Measurements from ENCODE around the gene ACBD4. TPM values are rescaled to one million over a fixed set of nuclear protein-coding genes. Genes with fewer than 3 reads are reported as not detected.

Gene ACBD4
- total RNA-seq, 4 donors from 2014 or later = 24.9 to 96.1 (median 38.6) TPM

DNA sequence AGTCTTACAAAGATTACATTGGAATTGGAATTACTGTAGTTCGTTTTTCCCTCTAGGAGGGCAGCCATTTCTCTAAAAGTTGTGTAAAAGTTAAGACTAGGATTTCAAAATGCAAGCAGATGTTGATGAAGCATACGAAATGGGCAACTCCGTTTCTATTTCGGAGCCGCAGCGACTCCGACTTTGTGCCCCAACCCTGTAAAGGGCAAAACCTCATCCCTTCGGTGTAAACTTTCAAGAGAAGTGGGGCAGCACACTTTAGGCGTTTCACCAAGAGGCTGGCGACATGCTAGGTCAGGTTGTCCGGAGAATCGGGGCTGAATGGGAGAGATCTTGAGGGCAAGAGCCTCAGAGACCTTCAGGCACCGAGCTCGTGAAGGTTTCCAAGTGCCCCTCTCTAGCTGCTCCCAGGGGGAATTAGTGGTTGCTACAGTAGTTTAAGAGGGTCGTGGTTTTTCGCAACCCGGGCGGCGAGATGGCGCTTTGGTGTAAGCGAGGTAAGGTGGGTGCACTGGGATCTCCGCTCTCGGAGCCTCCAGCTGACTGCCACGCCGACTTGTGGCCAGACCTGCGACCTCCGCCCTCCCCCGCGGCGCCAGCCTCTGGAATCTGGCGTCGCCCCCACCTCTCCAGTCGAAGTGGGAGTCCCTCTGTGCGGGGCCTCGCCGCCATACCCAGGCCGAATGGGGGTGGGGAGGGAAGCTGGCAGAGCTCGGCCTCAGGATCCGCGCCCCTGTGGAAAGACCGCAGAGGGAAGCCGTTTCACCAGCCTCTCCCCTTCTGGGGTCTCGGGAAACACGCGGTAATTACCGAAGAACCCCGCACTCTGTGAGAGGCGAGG lies 25.2 kb downstream of the ACBD4 start:
- in situ Hi-C loops (cut with MboI; ENCODE audit: low pct_ligation_motif_present in 1 of 4, low pct_unique_long_range_greater_than_20kb in 1 of 4, low sequenced_read_pairs in 3 of 4) = no loop called here
- peak overlapping the region; percentile 94 to 99 (median 98) for H3K27ac ChIP-seq
- intact Hi-C loops (cut with DNase I; ENCODE audit: low total_unique reads) = loop anchor here (2.0 kb wide), 1 partner anchor 14 kb away; no protein-coding TSS in a partner anchor
- no peaks in the 10 kb centered on the region for H3K27me3 ChIP-seq
- H3K4me3 ChIP-seq = peak overlapping the region; percentile 59 to 85 (median 75)
- peaks cover 19 to 48% (median 36%) of the 10 kb centered on the region in 4 donors for H3K4me1 ChIP-seq
- peak; percentile 67 for DNase-seq
- WGBS, 2 donors (ENCODE audit: low coverage in 1 of 2) = 0 to 1% methylated on average over 1 to 22 of the region's 48 CpGs
- peak in 1 of 3 donors; percentile 3 for TF ChIP-seq POLR2AphosphoS5 (IDR thresholded peaks at IDR 0.05)
- TF ChIP-seq, protein P1, sequence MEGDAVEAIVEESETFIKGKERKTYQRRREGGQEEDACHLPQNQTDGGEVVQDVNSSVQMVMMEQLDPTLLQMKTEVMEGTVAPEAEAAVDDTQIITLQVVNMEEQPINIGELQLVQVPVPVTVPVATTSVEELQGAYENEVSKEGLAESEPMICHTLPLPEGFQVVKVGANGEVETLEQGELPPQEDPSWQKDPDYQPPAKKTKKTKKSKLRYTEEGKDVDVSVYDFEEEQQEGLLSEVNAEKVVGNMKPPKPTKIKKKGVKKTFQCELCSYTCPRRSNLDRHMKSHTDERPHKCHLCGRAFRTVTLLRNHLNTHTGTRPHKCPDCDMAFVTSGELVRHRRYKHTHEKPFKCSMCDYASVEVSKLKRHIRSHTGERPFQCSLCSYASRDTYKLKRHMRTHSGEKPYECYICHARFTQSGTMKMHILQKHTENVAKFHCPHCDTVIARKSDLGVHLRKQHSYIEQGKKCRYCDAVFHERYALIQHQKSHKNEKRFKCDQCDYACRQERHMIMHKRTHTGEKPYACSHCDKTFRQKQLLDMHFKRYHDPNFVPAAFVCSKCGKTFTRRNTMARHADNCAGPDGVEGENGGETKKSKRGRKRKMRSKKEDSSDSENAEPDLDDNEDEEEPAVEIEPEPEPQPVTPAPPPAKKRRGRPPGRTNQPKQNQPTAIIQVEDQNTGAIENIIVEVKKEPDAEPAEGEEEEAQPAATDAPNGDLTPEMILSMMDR (IDR thresholded peaks at IDR 0.05) = peak in 4 of 5 experiments; percentile 7 to 42 (median 17)
- no peak for TF ChIP-seq POLR2A (IDR thresholded peaks at IDR 0.05)
- no peaks in the 10 kb centered on the region for H3K36me3 ChIP-seq
- H3K9me3 ChIP-seq = no peaks in the 10 kb centered on the region

DNA sequence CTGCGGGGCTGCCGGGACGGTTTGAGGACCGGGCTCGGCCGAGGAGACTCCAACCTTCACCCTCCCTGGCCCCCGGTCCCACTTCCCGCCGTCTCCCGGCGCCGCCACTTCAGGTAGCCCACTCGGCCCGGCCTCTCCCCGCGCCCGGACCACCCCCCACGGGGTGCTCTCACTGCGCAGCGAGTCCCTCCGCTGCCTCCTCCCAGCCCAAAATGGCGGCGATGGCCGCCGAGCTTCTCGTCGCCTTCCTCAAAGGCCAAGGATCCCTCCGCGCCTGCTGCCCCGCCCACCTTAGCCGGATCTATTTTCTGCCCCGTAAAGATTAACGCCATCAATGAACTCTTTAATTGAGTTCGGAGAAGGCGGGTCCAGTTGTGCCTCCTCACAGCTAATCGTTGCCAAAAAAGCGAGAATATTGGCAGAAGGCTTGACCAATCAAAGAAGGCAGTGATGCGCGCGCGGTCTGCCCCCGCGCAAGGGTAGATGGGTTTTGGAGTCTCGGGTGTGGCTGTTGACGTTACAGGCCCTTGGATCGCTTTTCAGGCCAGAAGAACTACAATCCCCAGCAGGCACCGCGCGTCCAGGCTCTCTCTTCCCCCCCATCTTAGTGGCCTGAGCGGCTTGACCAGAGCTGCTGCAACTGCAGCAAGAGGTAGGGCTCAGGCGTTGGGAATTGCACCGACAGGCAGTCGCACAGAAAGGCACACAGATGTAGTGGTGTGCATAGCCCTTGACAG lies 26.0 kb downstream of the ACBD4 start, which contains the start of gene HEXIM2:
Gene HEXIM2 (plus strand): TSS at position 588 of the 737 bp plus-strand sequence. CDS start 919 bp downstream, outside the sequence.
- peak; percentile 99 for DNase-seq
- H3K9me3 ChIP-seq = no peaks in the 10 kb centered on the region
- H3K27ac ChIP-seq = peak within 1 kb of the TSS; percentile 94 to 99 (median 98)
- intact Hi-C loops (cut with DNase I; ENCODE audit: low total_unique reads) (loop anchor here (2.0 kb wide), 1 partner anchor 15 kb away; no protein-coding TSS in a partner anchor), in situ Hi-C loops (cut with MboI; ENCODE audit: low pct_ligation_motif_present in 1 of 4, low pct_unique_long_range_greater_than_20kb in 1 of 4, low sequenced_read_pairs in 3 of 4) (no loop called here)
- H3K36me3 ChIP-seq = no peaks in the 10 kb centered on the region
- H3K4me3 ChIP-seq = peak within 1 kb of the TSS; percentile 59 to 85 (median 75)
- no peaks in the 10 kb centered on the region for H3K27me3 ChIP-seq
- TF ChIP-seq POLR2A (IDR thresholded peaks at IDR 0.05) (peak; percentile 91), EP300 (IDR thresholded peaks at IDR 0.05; ENCODE audit: low read depth) (no peak), POLR2AphosphoS5 (IDR thresholded peaks at IDR 0.05) (peak; percentile 88 to 98 (median 96))
- TF ChIP-seq, protein P1 (IDR thresholded peaks at IDR 0.05) = no peak
- peaks cover 19 to 47% (median 36%) of the 10 kb centered on the region in 4 donors for H3K4me1 ChIP-seq
- 0% methylated on average over 31 of the region's 53 CpGs; no CpG with 5 or more reads in 1 of the 2 donors for WGBS, 2 donors (ENCODE audit: low coverage in 1 of 2)

DNA sequence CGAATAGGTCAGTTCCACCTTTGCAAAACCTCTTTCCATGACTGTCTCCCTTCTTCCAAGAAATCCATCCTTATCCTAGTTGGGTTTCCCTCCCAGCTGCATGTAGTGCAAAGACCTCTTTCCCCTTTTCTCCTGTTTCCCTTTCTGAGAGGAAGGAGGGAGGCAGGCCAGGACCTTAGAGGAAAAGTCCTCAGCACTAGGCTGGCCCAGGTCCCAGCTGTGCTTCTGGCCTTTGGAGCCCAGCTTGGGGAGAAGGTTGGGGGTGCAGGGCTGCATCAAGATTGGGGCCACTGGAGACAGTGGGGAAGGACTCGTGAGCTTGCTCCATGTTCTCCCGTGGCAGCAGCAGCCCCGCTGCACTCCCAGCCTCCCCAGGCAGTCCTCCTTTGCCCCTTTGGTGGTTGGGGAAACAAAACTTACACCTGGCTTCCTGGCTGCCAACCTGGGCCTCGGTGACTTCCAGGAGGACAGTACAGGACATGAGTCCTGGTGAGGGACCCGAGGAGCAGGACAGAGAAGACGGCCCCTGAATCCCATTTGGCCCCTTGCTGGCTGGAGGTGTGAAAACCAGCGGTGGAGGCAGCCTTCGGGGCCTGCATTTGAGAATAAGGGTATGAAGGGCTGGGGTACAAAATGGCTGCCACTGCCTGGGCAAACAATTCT lies 26.7 kb downstream of the ACBD4 start:
- Histone ChIP-seq H3K36me3 (no peaks in the 10 kb centered on the region), H3K4me3 (peak overlapping the region in 3 of 4 donors; percentile 15 to 71 (median 24)), H3K27ac (peak overlapping the region; percentile 71 to 98 (median 86)), H3K4me1 (peaks cover 19 to 41% (median 36%) of the 10 kb centered on the region in 4 donors), H3K9me3 (no peaks in the 10 kb centered on the region), H3K27me3 (no peaks in the 10 kb centered on the region)
- 55% methylated on average over 9 of the region's 9 CpGs; no CpG with 5 or more reads in 1 of the 2 donors for WGBS, 2 donors (ENCODE audit: low coverage in 1 of 2)
- intact Hi-C loops (cut with DNase I; ENCODE audit: low total_unique reads) = no loop called here
- TF ChIP-seq POLR2AphosphoS5 (IDR thresholded peaks at IDR 0.05) (no peak), EP300 (IDR thresholded peaks at IDR 0.05; ENCODE audit: low read depth) (no peak), POLR2A (IDR thresholded peaks at IDR 0.05) (no peak)
- TF ChIP-seq, protein P1 (IDR thresholded peaks at IDR 0.05) = no peak
- DNase-seq = no peak
- in situ Hi-C loops (cut with MboI; ENCODE audit: low pct_ligation_motif_present in 1 of 4, low pct_unique_long_range_greater_than_20kb in 1 of 4, low sequenced_read_pairs in 3 of 4) = no loop called here

Measured in transverse colon (tissue), 4 donors.